Measurements from ENCODE around the gene RARA. TPM values are rescaled to one million over a fixed set of nuclear protein-coding genes. Genes with fewer than 3 reads are reported as not detected.
A peak's percentile ranks its signal among the peaks of the same experiment; 100 is the strongest.

Gene RARA
- polyA plus RNA-seq, 3 donors, result 14.9 to 63.9 (median 29.4) TPM

GRCh38 chr17:40313668-40314583 is 4.9 kb downstream of the RARA start:
- no peak overlapping the region for H3K4me2 ChIP-seq (replicated peaks; ENCODE audit: extremely low read depth, low read length, poor library complexity, severe bottlenecking)
- peaks cover 36% of the 10 kb centered on the region for H3K4me1 Mint-ChIP-seq
- 80% methylated on average over 1 of the region's 7 CpGs for WGBS (ENCODE audit: insufficient coverage)
- no peak overlapping the region for H3K4me3 ChIP-seq (replicated peaks in 1 of 3; ENCODE audit: low read depth in 2 of 3, low read length in 3 of 3)
- DNase-seq, result no peak
- H3K4me3 Mint-ChIP-seq, result no peak overlapping the region
- H3K9me3 ChIP-seq (replicated peaks in 1 of 2; ENCODE audit: control insufficient read depth in 1 of 2, insufficient read depth in 1 of 2, low read length in 2 of 2), result no peaks in the 10 kb centered on the region
- peaks cover 0 to 14% (median 8%) of the 10 kb centered on the region in 3 donors for H3K27me3 Mint-ChIP-seq (ENCODE audit: low read depth in 3 of 3)
- no peak overlapping the region for H2AFZ ChIP-seq (ENCODE audit: insufficient read depth, low read depth, low read length, poor library complexity, severe bottlenecking)
- peak overlapping the region; percentile 69 to 97 (median 84) for H3K27ac Mint-ChIP-seq
- H3K9ac ChIP-seq (ENCODE audit: insufficient read depth, low read length, poor library complexity, severe bottlenecking), result peak overlapping the region; percentile 5
- intact Hi-C loops (cut with micrococcal nuclease), result loop anchor here in 1 of 2 donors (2.0 kb wide), 1 partner anchor 39 kb away; no protein-coding TSS in a partner anchor
- peaks cover 22% of the 10 kb centered on the region for H3K79me2 ChIP-seq (ENCODE audit: insufficient read depth, low read length)
- peaks cover 0 to 2% (median 0%) of the 10 kb centered on the region in 7 donors for H3K9me3 Mint-ChIP-seq
- H3K36me3 Mint-ChIP-seq, result peaks cover 5 to 7% of the 10 kb centered on the region in 2 donors
- no peaks in the 10 kb centered on the region for H3K27me3 ChIP-seq (ENCODE audit: control insufficient read depth in 2 of 2, insufficient read depth in 2 of 2, low read length in 2 of 2)
- H4K20me1 ChIP-seq (ENCODE audit: insufficient read depth, low read length), result peaks cover 51% of the 10 kb centered on the region
- H3K4me1 ChIP-seq (ENCODE audit: control insufficient read depth in 1 of 2, insufficient read depth in 2 of 2, low read length in 2 of 2), result peaks cover 83 to 88% of the 10 kb centered on the region in 2 donors
- no peak for TF ChIP-seq CTCF (IDR thresholded peaks at IDR 0.05)
- H3K27ac ChIP-seq (ENCODE audit: low read depth in 1 of 2, low read length in 2 of 2), result peak overlapping the region; percentile 4 to 73
- no peaks in the 10 kb centered on the region for H3K36me3 ChIP-seq (replicated peaks in 1 of 2; ENCODE audit: control insufficient read depth in 1 of 2, insufficient read depth in 2 of 2, low read length in 2 of 2)

DNA sequence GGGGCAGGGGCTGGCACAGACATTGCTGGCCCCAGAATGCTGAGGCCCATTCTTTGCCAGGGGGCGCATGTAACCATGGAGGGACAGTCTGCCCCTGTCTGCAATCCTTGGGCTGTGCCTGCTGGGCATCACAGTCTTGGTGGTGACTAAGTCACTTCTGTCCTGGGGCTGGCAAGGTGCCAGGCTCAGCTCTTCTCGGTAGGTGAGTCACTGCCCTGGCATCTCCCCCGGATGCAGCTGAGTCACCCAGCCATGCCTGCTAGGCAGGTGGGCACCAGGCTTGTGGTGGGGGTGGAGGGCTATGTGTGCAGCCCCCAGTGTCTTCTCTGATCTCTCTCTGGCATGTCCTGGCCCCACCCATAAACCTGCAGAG is 5.6 kb downstream of the RARA start:
- Histone ChIP-seq H3K27ac (ENCODE audit: low read depth in 1 of 2, low read length in 2 of 2) (peak overlapping the region; percentile 4 to 73), H3K9ac (ENCODE audit: insufficient read depth, low read length, poor library complexity, severe bottlenecking) (peak overlapping the region; percentile 5)
- intact Hi-C loops (cut with micrococcal nuclease), result no loop called here

More for the DNA sequence above, 5.6 kb downstream of the RARA start:
- Mint-ChIP-seq H3K9me3 (peaks cover 0 to 5% (median 0%) of the 10 kb centered on the region in 7 donors), H3K36me3 (peaks cover 7 to 11% of the 10 kb centered on the region in 2 donors), H3K4me3 (no peak overlapping the region), H3K4me1 (peaks cover 36% of the 10 kb centered on the region), H3K27me3 (ENCODE audit: low read depth in 3 of 3) (peaks cover 0 to 12% (median 8%) of the 10 kb centered on the region in 3 donors), H3K27ac (peak overlapping the region; percentile 84 to 97 (median 92))
- H3K36me3 ChIP-seq (replicated peaks in 1 of 2; ENCODE audit: control insufficient read depth in 1 of 2, insufficient read depth in 2 of 2, low read length in 2 of 2), result no peaks in the 10 kb centered on the region
- peaks cover 24% of the 10 kb centered on the region for H3K79me2 ChIP-seq (ENCODE audit: insufficient read depth, low read length)
- peak; percentile 98 to 100 (median 99) for DNase-seq
- H3K4me1 ChIP-seq (ENCODE audit: control insufficient read depth in 1 of 2, insufficient read depth in 2 of 2, low read length in 2 of 2), result peaks cover 76 to 82% of the 10 kb centered on the region in 2 donors
- peaks cover 53% of the 10 kb centered on the region for H4K20me1 ChIP-seq (ENCODE audit: insufficient read depth, low read length)
- no peak overlapping the region for H3K4me2 ChIP-seq (replicated peaks; ENCODE audit: extremely low read depth, low read length, poor library complexity, severe bottlenecking)
- no peak overlapping the region for H3K4me3 ChIP-seq (replicated peaks in 1 of 3; ENCODE audit: low read depth in 2 of 3, low read length in 3 of 3)
- no peak for TF ChIP-seq CTCF (IDR thresholded peaks at IDR 0.05)
- no peaks in the 10 kb centered on the region for H3K9me3 ChIP-seq (replicated peaks in 1 of 2; ENCODE audit: control insufficient read depth in 1 of 2, insufficient read depth in 1 of 2, low read length in 2 of 2)
- no peak overlapping the region for H2AFZ ChIP-seq (ENCODE audit: insufficient read depth, low read depth, low read length, poor library complexity, severe bottlenecking)
- WGBS (ENCODE audit: insufficient coverage), result 4% methylated on average over 3 of the region's 3 CpGs
- H3K27me3 ChIP-seq (ENCODE audit: control insufficient read depth in 2 of 2, insufficient read depth in 2 of 2, low read length in 2 of 2), result no peaks in the 10 kb centered on the region

All from CD14-positive monocyte (primary cell).